ENCODE measurements around the gene ZCCHC9. TPM values are rescaled to one million over a fixed set of nuclear protein-coding genes. Genes with fewer than 3 reads are reported as not detected.

ZCCHC9 gene
- polyA plus RNA-seq, 1 donor: 27.2 TPM

GRCh38 chr5:81355291-81356251 is 54.2 kb downstream of the ZCCHC9 start:
- DNase-seq (ENCODE audit: low read depth): no peak

DNA sequence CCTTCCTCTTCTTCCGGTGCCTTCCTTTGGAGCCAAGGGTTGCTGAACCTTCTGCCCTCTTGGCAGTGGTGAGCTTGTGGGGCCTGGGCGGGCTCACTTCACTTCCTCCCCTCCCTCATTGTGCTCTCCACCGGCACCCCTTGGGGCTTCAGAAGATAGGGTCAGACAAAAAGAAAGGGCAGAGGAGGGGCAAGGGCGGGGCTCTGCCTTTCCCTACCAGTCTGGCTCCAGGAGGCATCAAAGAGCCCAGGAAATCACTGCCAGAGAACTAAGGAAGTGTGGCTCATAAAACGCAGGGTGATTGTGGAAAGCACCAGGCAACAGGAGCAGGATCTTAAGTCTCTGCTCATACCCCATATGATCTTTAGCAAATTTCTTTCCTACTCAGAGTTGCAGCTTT is 57.7 kb downstream of the ZCCHC9 start:
- DNase-seq (ENCODE audit: low read depth): no peak

GRCh38 chr5:81359881-81360280 is 58.5 kb downstream of the ZCCHC9 start:
- no peak for DNase-seq (ENCODE audit: low read depth)

GRCh38 chr5:81360640-81361039 is 59.3 kb downstream of the ZCCHC9 start:
- no peak for DNase-seq (ENCODE audit: low read depth)

GRCh38 chr5:81361600-81361999 is 60.2 kb downstream of the ZCCHC9 start:
- no peak for DNase-seq (ENCODE audit: low read depth)

Other genes starting within 250 kb of the ZCCHC9 start
- gene CKMT2, start 68.3 kb upstream of the ZCCHC9 start, polyA plus RNA-seq (ENCODE audit: insufficient read length): 102 TPM
- gene ACOT12, start 92.5 kb downstream of the ZCCHC9 start, polyA plus RNA-seq (ENCODE audit: insufficient read length): 0.22 TPM

Data from forelimb muscle (tissue), 1 donor.